ENCODE results near the gene CFHR2.
"Not testable (repeated sequence)": the region's sequence is repeated elsewhere in the genome, so short reads cannot be mapped to it uniquely, and the experiment has no call there.

The CFHR2 gene

GRCh38 chr1:196943568-196943967, at the start of gene CFHR2:
Gene CFHR2 (plus strand): TSS chr1:196943738. CDS start chr1:196943881, 143 bp downstream.
- not testable (repeated sequence) for DNase-seq (ENCODE audit: low read depth in 1 of 2, low spot score in 1 of 2)

- no peak for DNase-seq (ENCODE audit: low read depth in 1 of 2, low spot score in 1 of 2)
These were observed 47.2 kb upstream of the CFHR2 start for GRCh38 chr1:196896355-196896754.

- DNase-seq (ENCODE audit: low read depth in 1 of 2, low spot score in 1 of 2), result no peak
These were observed 46.2 kb upstream of the CFHR2 start for GRCh38 chr1:196897158-196897828.

GRCh38 chr1:196902344-196902743, 41.2 kb upstream of the CFHR2 start:
- no peak for DNase-seq (ENCODE audit: low read depth in 1 of 2, low spot score in 1 of 2)

- no peak for DNase-seq (ENCODE audit: low read depth in 1 of 2, low spot score in 1 of 2)
These were observed 33.3 kb upstream of the CFHR2 start for GRCh38 chr1:196910215-196910614.

GRCh38 chr1:196912283-196912682, 31.3 kb upstream of the CFHR2 start:
- not testable (repeated sequence) for DNase-seq (ENCODE audit: low read depth in 1 of 2, low spot score in 1 of 2)

- not testable (repeated sequence) for DNase-seq (ENCODE audit: low read depth in 1 of 2, low spot score in 1 of 2)
These were observed 16.7 kb upstream of the CFHR2 start for GRCh38 chr1:196926839-196927238.

- DNase-seq (ENCODE audit: low read depth in 1 of 2, low spot score in 1 of 2), result not testable (repeated sequence)
These were observed 10.7 kb upstream of the CFHR2 start for GRCh38 chr1:196932853-196933252.

GRCh38 chr1:196933531-196934189, 9.9 kb upstream of the CFHR2 start:
- DNase-seq (ENCODE audit: low read depth in 1 of 2, low spot score in 1 of 2), result no peak

- not testable (repeated sequence) for DNase-seq (ENCODE audit: low read depth in 1 of 2, low spot score in 1 of 2)
These were observed 2.1 kb upstream of the CFHR2 start for GRCh38 chr1:196941474-196941873.

GRCh38 chr1:196951711-196952394, 8.3 kb downstream of the CFHR2 start:
- DNase-seq (ENCODE audit: low read depth in 1 of 2, low spot score in 1 of 2), result no peak

- DNase-seq (ENCODE audit: low read depth in 1 of 2, low spot score in 1 of 2), result no peak
These were observed 11.2 kb downstream of the CFHR2 start for GRCh38 chr1:196954778-196955177.

- DNase-seq (ENCODE audit: low read depth in 1 of 2, low spot score in 1 of 2), result no peak
These were observed 12.4 kb downstream of the CFHR2 start for GRCh38 chr1:196955926-196956325.

GRCh38 chr1:196960854-196961253, 17.3 kb downstream of the CFHR2 start:
- no peak for DNase-seq (ENCODE audit: low read depth in 1 of 2, low spot score in 1 of 2)

- no peak for DNase-seq (ENCODE audit: low read depth in 1 of 2, low spot score in 1 of 2)
These were observed 26.6 kb downstream of the CFHR2 start for GRCh38 chr1:196970182-196970581.

- DNase-seq (ENCODE audit: low read depth in 1 of 2, low spot score in 1 of 2), result no peak
These were observed 32.7 kb downstream of the CFHR2 start for GRCh38 chr1:196976278-196976677.

- no peak for DNase-seq (ENCODE audit: low read depth in 1 of 2, low spot score in 1 of 2)
These were observed 33.7 kb downstream of the CFHR2 start, which contains the start of gene CFHR5 for GRCh38 chr1:196977278-196977677. Gene CFHR5 (plus strand): TSS chr1:196977556. CDS start chr1:196977665, 109 bp downstream.

GRCh38 chr1:196980859-196981258, 37.3 kb downstream of the CFHR2 start:
- DNase-seq (ENCODE audit: low read depth in 1 of 2, low spot score in 1 of 2), result no peak

- DNase-seq (ENCODE audit: low read depth in 1 of 2, low spot score in 1 of 2), result not testable (repeated sequence)
These were observed 38.7 kb downstream of the CFHR2 start for GRCh38 chr1:196982247-196982646.

GRCh38 chr1:196991919-196992651, 48.5 kb downstream of the CFHR2 start:
- not testable (repeated sequence) for DNase-seq (ENCODE audit: low read depth in 1 of 2, low spot score in 1 of 2)

- DNase-seq (ENCODE audit: low read depth in 1 of 2, low spot score in 1 of 2), result no peak
These were observed 50.4 kb downstream of the CFHR2 start for GRCh38 chr1:196993916-196994315.
